Keratinocyte (primary cell): Measurements from ENCODE around the gene PPP4C.

Source experiments
- CTCF ChIP-seq, 3 experiments: IDR thresholded peaks in 1 of 3; conservative IDR thresholded peaks in 1 of 3; optimal IDR thresholded peaks in 1 of 3; 2 replicates in 2 of 3; 3 replicates in 1 of 3; pipeline versions ENCODE3 to v1.5.1; 2011; ENCODE audit warnings: low read length in 3 of 3, mild to moderate bottlenecking in 3 of 3, moderate library complexity in 2 of 3, control low read depth in 1 of 3, inconsistent platforms in 1 of 3; ENCODE audit not compliant: insufficient read depth in 2 of 3; ENCODE audit errors: extremely low read depth in 1 of 3
- EZH2 ChIP-seq: IDR thresholded peaks from one replicate; pipeline ENCODE4 v1.6.1; 2012; ENCODE audit warnings: inconsistent platforms, mild to moderate bottlenecking, low read length, moderate library complexity

GRCh38 chr16:30069611-30070462 is 6.0 kb upstream of the PPP4C start:
- TF ChIP-seq CTCF (optimal IDR thresholded peaks at IDR 0.05 in 1 of 3, IDR thresholded peaks at IDR 0.05 in 1 of 3, conservative IDR thresholded peaks at IDR 0.05 in 1 of 3; ENCODE audit: extremely low read depth in 1 of 3, insufficient read depth in 2 of 3, low read length in 3 of 3): no peak
- TF ChIP-seq EZH2: no peak
